Cardiac muscle cell (in vitro differentiated cells and primary cell): ENCODE results near the gene SKP1. TPM values are rescaled to one million over a fixed set of nuclear protein-coding genes. Genes with fewer than 3 reads are reported as not detected.

Source experiments
- DNase-seq, 2 donors: peaks; one replicate each; pipeline versions ENCODE4 v3.0.0 to v3.0.0-alpha.2; 2010 to 2017; ENCODE audit warnings: low read depth in 1 of 2, low spot score in 1 of 2
- H3K27ac ChIP-seq: fragments of 200-600 bp; sonication (generic); 2 replicates; pipeline ENCODE4 v1.5.1; 2016
- H3K27me3 ChIP-seq: fragments of 200-600 bp; sonication (generic); 2 replicates; pipeline ENCODE4 v1.6.0; 2016; ENCODE audit warnings: control low read depth
- H3K36me3 ChIP-seq: fragments of 200-600 bp; sonication (generic); 2 replicates; pipeline ENCODE4 v1.5.1; 2016; ENCODE audit warnings: control low read depth
- H3K4me1 ChIP-seq: fragments of 200-600 bp; sonication (generic); 2 replicates; pipeline ENCODE4 v1.8.1; 2017; ENCODE audit warnings: low read depth, mild to moderate bottlenecking, mixed run types
- H3K4me3 ChIP-seq: fragments of 200-600 bp; sonication (generic); 2 replicates; pipeline ENCODE4 v1.5.1; 2016; ENCODE audit warnings: mild to moderate bottlenecking
- H3K9me3 ChIP-seq: fragments of 200-600 bp; sonication (generic); 2 replicates; pipeline ENCODE4 v1.5.1; 2017; ENCODE audit warnings: low read depth, mild to moderate bottlenecking, control low read depth
- polyA plus RNA-seq: library from polyadenylated mRNA; unstranded; fragments of >200 nt; fragmentation: Nextera tagmentation; extraction: Ambion mirVana; gene quantifications from 2 replicates; pipeline ENCODE4 v1.2.1, GENCODE V29; 2016
- total RNA-seq: library from RNA; depleted of rRNA; stranded (reverse); fragments of >200 nt; gene quantifications from 2 replicates; pipeline ENCODE4 v1.2.3, GENCODE V29; 2016
- TF ChIP-seq, protein P1 (sequence below): IDR thresholded peaks from 2 replicates; pipeline ENCODE4 v1.5.1; 2012; ENCODE audit warnings: low read depth, mild to moderate bottlenecking, low read length

SKP1 gene
- total and polyA plus RNA-seq, 2 experiments from 2014 or later: 301 to 1,444 TPM

DNA sequence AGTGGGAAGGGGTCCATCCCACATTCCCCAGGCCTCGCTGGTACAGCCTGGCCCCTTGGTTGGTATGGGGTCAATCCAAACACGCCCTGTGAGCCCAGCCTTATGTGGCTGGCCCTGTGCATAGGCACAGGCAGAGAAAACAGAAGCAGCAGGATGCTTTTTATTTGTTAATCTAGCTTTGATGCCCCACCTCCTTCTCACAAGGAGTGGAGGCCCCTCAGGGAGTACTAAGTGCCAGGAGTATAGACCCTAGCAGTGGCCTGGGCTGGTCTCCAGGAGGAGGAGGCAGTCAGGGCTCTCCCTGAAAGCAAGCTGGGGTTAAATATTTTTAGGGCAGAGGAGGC, 76.8 kb downstream of the SKP1 start:
- no peaks in the 10 kb centered on the region for H3K27me3 ChIP-seq
- no peak overlapping the region for H3K4me3 ChIP-seq
- no peaks in the 10 kb centered on the region for H3K9me3 ChIP-seq
- no peak overlapping the region for H3K27ac ChIP-seq
- TF ChIP-seq, protein P1, sequence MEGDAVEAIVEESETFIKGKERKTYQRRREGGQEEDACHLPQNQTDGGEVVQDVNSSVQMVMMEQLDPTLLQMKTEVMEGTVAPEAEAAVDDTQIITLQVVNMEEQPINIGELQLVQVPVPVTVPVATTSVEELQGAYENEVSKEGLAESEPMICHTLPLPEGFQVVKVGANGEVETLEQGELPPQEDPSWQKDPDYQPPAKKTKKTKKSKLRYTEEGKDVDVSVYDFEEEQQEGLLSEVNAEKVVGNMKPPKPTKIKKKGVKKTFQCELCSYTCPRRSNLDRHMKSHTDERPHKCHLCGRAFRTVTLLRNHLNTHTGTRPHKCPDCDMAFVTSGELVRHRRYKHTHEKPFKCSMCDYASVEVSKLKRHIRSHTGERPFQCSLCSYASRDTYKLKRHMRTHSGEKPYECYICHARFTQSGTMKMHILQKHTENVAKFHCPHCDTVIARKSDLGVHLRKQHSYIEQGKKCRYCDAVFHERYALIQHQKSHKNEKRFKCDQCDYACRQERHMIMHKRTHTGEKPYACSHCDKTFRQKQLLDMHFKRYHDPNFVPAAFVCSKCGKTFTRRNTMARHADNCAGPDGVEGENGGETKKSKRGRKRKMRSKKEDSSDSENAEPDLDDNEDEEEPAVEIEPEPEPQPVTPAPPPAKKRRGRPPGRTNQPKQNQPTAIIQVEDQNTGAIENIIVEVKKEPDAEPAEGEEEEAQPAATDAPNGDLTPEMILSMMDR: no peak
- no peaks in the 10 kb centered on the region for H3K36me3 ChIP-seq
- no peak for DNase-seq
- H3K4me1 ChIP-seq: no peaks in the 10 kb centered on the region

DNA sequence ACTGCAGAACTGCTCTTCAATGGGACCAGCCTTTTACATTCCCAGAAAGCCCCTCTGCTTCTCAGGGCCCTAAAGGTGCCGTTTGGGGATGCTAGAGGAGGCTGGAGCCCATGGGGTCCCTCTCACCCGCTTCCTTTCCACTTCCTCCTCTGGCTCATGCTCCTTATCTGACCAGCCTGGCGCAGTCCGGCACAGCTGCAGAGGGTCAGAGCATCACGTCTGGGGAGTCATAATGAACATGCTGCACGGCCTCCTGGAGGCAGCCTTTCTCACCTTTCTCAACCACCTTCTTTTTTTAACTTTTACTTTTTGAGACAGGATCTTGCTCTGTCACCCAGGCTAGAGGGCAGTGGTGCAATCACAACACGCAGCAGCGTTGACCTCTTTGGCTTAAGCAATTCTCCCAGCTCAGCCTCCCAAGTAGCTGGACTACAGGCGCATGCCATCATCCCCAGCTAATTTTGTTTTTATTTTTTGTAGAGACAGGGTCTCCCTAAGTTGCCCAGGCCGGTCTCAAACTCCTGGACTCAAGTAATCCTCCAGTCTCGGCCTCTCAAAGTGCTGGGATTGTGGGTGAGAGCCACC, 77.4 kb downstream of the SKP1 start:
- TF ChIP-seq, protein P1: peak; percentile 2
- Histone ChIP-seq H3K4me1 (no peaks in the 10 kb centered on the region), H3K36me3 (no peaks in the 10 kb centered on the region), H3K27me3 (no peaks in the 10 kb centered on the region), H3K27ac (no peak overlapping the region), H3K9me3 (no peaks in the 10 kb centered on the region), H3K4me3 (no peak overlapping the region)
- DNase-seq: no peak

Other genes starting within 250 kb of the SKP1 start
- gene C5orf15, start 208.3 kb downstream of the SKP1 start, total RNA-seq: 58.5 and 64.5 TPM in 2 replicates
- gene C5orf15, start 208.3 kb downstream of the SKP1 start, polyA plus RNA-seq: 87.8 and 88.6 TPM in 2 replicates
- 205 and 314 TPM in 2 replicates for gene VDAC1, start 172.0 kb downstream of the SKP1 start, total RNA-seq
- gene VDAC1, start 172.0 kb downstream of the SKP1 start, polyA plus RNA-seq: 347 and 397 TPM in 2 replicates
- gene TCF7, start 62.3 kb downstream of the SKP1 start, total RNA-seq: 12.7 and 28.9 TPM in 2 replicates
- 6.8 and 12.0 TPM in 2 replicates for gene TCF7, start 62.3 kb downstream of the SKP1 start, polyA plus RNA-seq
- 442 and 508 TPM in 2 replicates for gene PPP2CA, start 49.1 kb upstream of the SKP1 start, total RNA-seq
- 326 and 327 TPM in 2 replicates for gene PPP2CA, start 49.1 kb upstream of the SKP1 start, polyA plus RNA-seq
- gene CDKL3, start 190.2 kb upstream of the SKP1 start, total RNA-seq: 2.7 and 6.6 TPM in 2 replicates
- 3.7 and 8.8 TPM in 2 replicates for gene CDKL3, start 190.2 kb upstream of the SKP1 start, polyA plus RNA-seq
- gene UBE2B, start 194.6 kb upstream of the SKP1 start, total RNA-seq: 17.8 and 23.6 TPM in 2 replicates
- gene UBE2B, start 194.6 kb upstream of the SKP1 start, polyA plus RNA-seq: 159 and 164 TPM in 2 replicates
- 32.0 and 36.9 TPM in 2 replicates for gene CDKN2AIPNL, start 234.9 kb upstream of the SKP1 start, total RNA-seq
- 64.9 and 68.7 TPM in 2 replicates for gene CDKN2AIPNL, start 234.9 kb upstream of the SKP1 start, polyA plus RNA-seq